GM23338 (cell line): ENCODE data around the gene TGIF1. TPM values are rescaled to one million over a fixed set of nuclear protein-coding genes. Genes with fewer than 3 reads are reported as not detected.
A peak's percentile ranks its signal among the peaks of the same experiment; 100 is the strongest.

Experiments used
- ATAC-seq: fragments of 200-7000 bp; cut with Tn5 transposase; 3 replicates; pipeline ENCODE4 v1.9.1; 2020
- DNase-seq: peaks from one replicate; pipeline ENCODE4 v3.0.0-alpha.2; 2015; ENCODE audit warnings: low spot score
- H2AFZ ChIP-seq: fragments of 200-600 bp; sonication (generic); 2 replicates; pipeline ENCODE4 v1.8.0; 2016; ENCODE audit warnings: antibody characterized with exemption, mild to moderate bottlenecking, moderate library complexity
- H3F3A ChIP-seq: fragments of 200-600 bp; sonication (generic); replicated peaks from 2 replicates; pipeline ENCODE4 v1.8.0; 2017; ENCODE audit warnings: antibody characterized with exemption, mixed run types, low read depth
- H3K27ac ChIP-seq: fragments of 200-600 bp; sonication (generic); 2 replicates; pipeline ENCODE4 v1.6.1; 2016; ENCODE audit warnings: low read depth
- H3K27me3 ChIP-seq: fragments of 200-600 bp; sonication (generic); 2 replicates; pipeline ENCODE4 v1.8.0; 2016; ENCODE audit warnings: mild to moderate bottlenecking, mixed run types, moderate library complexity; ENCODE audit not compliant: insufficient read depth
- H3K36me3 ChIP-seq: fragments of 200-600 bp; sonication (generic); 2 replicates; pipeline ENCODE4 v1.8.0; 2016; ENCODE audit warnings: mild to moderate bottlenecking; ENCODE audit not compliant: insufficient read depth
- H3K4me1 ChIP-seq: fragments of 200-600 bp; sonication (generic); 2 replicates; pipeline ENCODE4 v1.8.0; 2016; ENCODE audit warnings: mild to moderate bottlenecking, moderate library complexity; ENCODE audit not compliant: insufficient read depth
- H3K4me2 ChIP-seq: fragments of 200-600 bp; sonication (generic); 2 replicates; pipeline ENCODE4 v1.7.1; 2017; ENCODE audit warnings: mixed run types
- H3K4me3 ChIP-seq: fragments of 200-600 bp; sonication (generic); 2 replicates; pipeline ENCODE4 v1.6.1; 2016; ENCODE audit warnings: mixed run types
- H3K79me2 ChIP-seq: fragments of 200-600 bp; sonication (generic); replicated peaks from 2 replicates; pipeline ENCODE4 v1.8.0; 2017; ENCODE audit warnings: mild to moderate bottlenecking; ENCODE audit not compliant: insufficient read depth
- H3K9me2 ChIP-seq: fragments of 200-600 bp; sonication (generic); 2 replicates; pipeline ENCODE4 v1.8.0; 2017; ENCODE audit not compliant: insufficient read depth
- H4K20me1 ChIP-seq: fragments of 200-600 bp; sonication (generic); replicated peaks from 2 replicates; pipeline ENCODE4 v1.8.0; 2017; ENCODE audit warnings: mild to moderate bottlenecking; ENCODE audit not compliant: insufficient read depth
- H3K27ac Mint-ChIP-seq: 2 replicates; pipeline ENCODE4 v1.8.0; 2020; ENCODE audit warnings: inconsistent platforms, mild to moderate bottlenecking, moderate library complexity, mixed read lengths
- H3K27me3 Mint-ChIP-seq: 3 replicates; pipeline ENCODE4 v1.8.0; 2022; ENCODE audit warnings: low read depth, mild to moderate bottlenecking, moderate library complexity, mixed read lengths, inconsistent platforms; ENCODE audit not compliant: insufficient read depth, poor library complexity
- H3K36me3 Mint-ChIP-seq: 3 replicates; pipeline ENCODE4 v1.8.0; 2021; ENCODE audit warnings: low read depth, mild to moderate bottlenecking, inconsistent platforms, moderate library complexity, mixed read lengths
- H3K4me1 Mint-ChIP-seq: 3 replicates; pipeline ENCODE4 v1.8.0; 2020; ENCODE audit warnings: mild to moderate bottlenecking, inconsistent platforms, mixed read lengths
- H3K4me3 Mint-ChIP-seq: 3 replicates; pipeline ENCODE4 v1.8.0; 2021; ENCODE audit warnings: moderate library complexity, mild to moderate bottlenecking, inconsistent platforms, mixed read lengths
- H3K9me3 Mint-ChIP-seq: 3 replicates; pipeline ENCODE4 v1.8.0; 2020; ENCODE audit warnings: moderate library complexity, mild to moderate bottlenecking, inconsistent platforms, mixed read lengths
- CREB1 ChIP-seq: fragments of 250-450 bp; sonication (Bioruptor Pico); IDR thresholded peaks from 2 replicates; pipeline ENCODE4 v1.5.0; 2020; ENCODE audit warnings: low read depth, mild to moderate bottlenecking, moderate library complexity
- CTCF ChIP-seq, 2 experiments: fragments of 200-600 bp in 1 of 2; sonication (generic) in 1 of 2; conservative IDR thresholded peaks; 2 replicates each; pipeline versions ENCODE4 v1.5.1 to v1.6.1; 2016 to 2017; ENCODE audit warnings: antibody characterized with exemption in 2 of 2, low read depth in 2 of 2, mild to moderate bottlenecking in 2 of 2, moderate library complexity in 1 of 2
- EZH2phosphoT487 ChIP-seq: fragments of 200-600 bp; sonication (generic); IDR thresholded peaks from one replicate; pipeline ENCODE4 v1.8.1; 2018; ENCODE audit warnings: antibody characterized with exemption; ENCODE audit not compliant: unreplicated experiment
- JUNB ChIP-seq: IDR thresholded peaks from one replicate; pipeline ENCODE4 v1.6.1; 2016; ENCODE audit warnings: antibody characterized with exemption; ENCODE audit not compliant: unreplicated experiment
- NANOG ChIP-seq: IDR thresholded peaks from 2 replicates; pipeline ENCODE4 v1.6.1; 2016; ENCODE audit warnings: antibody characterized with exemption, borderline replicate concordance
- POLR2AphosphoS5 ChIP-seq: IDR thresholded peaks from 2 replicates; pipeline ENCODE4 v1.6.1; 2016; ENCODE audit warnings: antibody characterized with exemption, low read depth
- REST ChIP-seq: IDR thresholded peaks from one replicate; pipeline ENCODE4 v1.6.1; 2018; ENCODE audit warnings: antibody characterized with exemption; ENCODE audit not compliant: unreplicated experiment
- ZNF331 ChIP-seq: fragments of 250-450 bp; sonication (Bioruptor Pico); IDR thresholded peaks from 2 replicates; pipeline ENCODE4 v1.5.0; 2020; ENCODE audit warnings: low read depth, mild to moderate bottlenecking, moderate library complexity
- long read RNA-seq: library from polyadenylated mRNA; unstranded; transcript quantifications from one replicate; pipeline ENCODE4 v2.0.0, GENCODE V29; 2020; ENCODE audit not compliant: unreplicated experiment
- polyA plus RNA-seq: library from polyadenylated mRNA; unstranded; fragments of >200 nt; fragmentation: Nextera tagmentation; extraction: Ambion mirVana; gene quantifications from 2 replicates; pipeline ENCODE4 v1.2.1, GENCODE V29; 2016
- total RNA-seq: library from RNA; depleted of rRNA; stranded (reverse); fragments of >200 nt; shearing (Covaris generic); gene quantifications from 2 replicates; pipeline ENCODE4 v1.2.3, GENCODE V29; 2014; rRNA removed

Gene TGIF1
- total RNA-seq: 286 and 294 TPM in 2 replicates
- 288 and 316 TPM in 2 replicates for polyA plus RNA-seq
- long read RNA-seq, transcript TGIF1-219 (3 exons, 990 nt): minor isoform, 13 of 210 reads
- long read RNA-seq, transcript TGIF1-202 (3 exons, 2,076 nt): major isoform, 146 of 210 reads
- long read RNA-seq, partial matches to known transcripts: 0 of 210 reads
- long read RNA-seq, other reads (novel, unspliced or antisense): 30 of 210 reads

- H2AFZ ChIP-seq: no peak within 1 kb of the TSS
- H4K20me1 ChIP-seq: peaks cover 4% of the 10 kb centered on the region; the same call in 1 of the 2 replicates
- H3K4me2 ChIP-seq: peak within 1 kb of the TSS; percentile 88
- peak; percentile 48 for ATAC-seq
- H3K27ac Mint-ChIP-seq: peak within 1 kb of the TSS; percentile 97
- peaks cover 61% of the 10 kb centered on the region for H3K79me2 ChIP-seq
- H3F3A ChIP-seq: peaks cover 25% of the 10 kb centered on the region; the same call in 1 of the 2 replicates
- peaks cover 17% of the 10 kb centered on the region for H3K9me3 Mint-ChIP-seq
- TF ChIP-seq REST (peak; percentile 30), CREB1 (CRISPR knock-in tag) (no peak), POLR2AphosphoS5 (peak; percentile 86), JUNB (no peak), ZNF331 (CRISPR knock-in tag) (no peak)
- peak; percentile 81 for DNase-seq
- no peaks in the 10 kb centered on the region for H3K27me3 ChIP-seq
- H3K36me3 ChIP-seq: no peaks in the 10 kb centered on the region
- peaks cover 17% of the 10 kb centered on the region for H3K4me1 ChIP-seq
- peaks cover 28% of the 10 kb centered on the region for H3K4me1 Mint-ChIP-seq
- H3K27ac ChIP-seq: peak within 1 kb of the TSS; percentile 73
- peak within 1 kb of the TSS; percentile 98 for H3K4me3 Mint-ChIP-seq
- peak within 1 kb of the TSS; percentile 83 for H3K4me3 ChIP-seq
- H3K27me3 Mint-ChIP-seq: peaks cover 46% of the 10 kb centered on the region
- no peaks in the 10 kb centered on the region for H3K9me2 ChIP-seq
- H3K36me3 Mint-ChIP-seq: peaks cover 46% of the 10 kb centered on the region
Measured at GRCh38 chr18:3450012-3450798, at the start of gene TGIF1. Gene TGIF1 (plus strand): TSS chr18:3450172. CDS start chr18:3450490, 318 bp downstream.

- Mint-ChIP-seq H3K4me1 (peaks cover 12% of the 10 kb centered on the region), H3K9me3 (peaks cover 27% of the 10 kb centered on the region), H3K27ac (no peak overlapping the region), H3K36me3 (peaks cover 9% of the 10 kb centered on the region; the same call in 2 of the 3 replicates), H3K27me3 (peaks cover 1% of the 10 kb centered on the region), H3K4me3 (no peak overlapping the region)
- TF ChIP-seq CREB1 (CRISPR knock-in tag) (no peak), JUNB (no peak), EZH2phosphoT487 (no peak), ZNF331 (CRISPR knock-in tag) (no peak), CTCF (conservative IDR thresholded peaks at IDR 0.05; ENCODE audit: low read depth in 2 of 2) (no peak), NANOG (no peak)
- H3K4me2 ChIP-seq: no peak overlapping the region
- peak overlapping the region; percentile 28; the same call in 1 of the 2 replicates for H2AFZ ChIP-seq
- DNase-seq (no peak), ATAC-seq (no peak)
- H3F3A ChIP-seq: no peaks in the 10 kb centered on the region
- no peaks in the 10 kb centered on the region for H3K36me3 ChIP-seq
- H3K27ac ChIP-seq: no peak overlapping the region
- H3K4me3 ChIP-seq: no peak overlapping the region
- no peaks in the 10 kb centered on the region for H3K9me2 ChIP-seq
- H3K27me3 ChIP-seq: no peaks in the 10 kb centered on the region
- H4K20me1 ChIP-seq: no peaks in the 10 kb centered on the region
- no peaks in the 10 kb centered on the region for H3K79me2 ChIP-seq
- H3K4me1 ChIP-seq: peaks cover 9% of the 10 kb centered on the region
Measured at GRCh38 chr18:3400567-3401296, 49.2 kb upstream of the TGIF1 start.
